WTC11 (cell line): Measurements from ENCODE around the gene TSHZ1.

Source experiments
- CREB1 ChIP-seq: sonication (generic); formaldehyde crosslinking; IDR thresholded peaks from 2 replicates; pipeline ENCODE4 v1.8.0; 2023; ENCODE audit warnings: mild to moderate bottlenecking, missing genetic modification reagents
- CTCF ChIP-seq: fragments of 200-600 bp; IDR thresholded peaks from 2 replicates; pipeline ENCODE4 v1.8.0; 2022; ENCODE audit warnings: antibody characterized with exemption
- JUN ChIP-seq: sonication (generic); formaldehyde crosslinking; IDR thresholded peaks from 2 replicates; pipeline ENCODE4 v1.8.0; 2023; ENCODE audit warnings: mild to moderate bottlenecking, missing genetic modification reagents
- KAT7 ChIP-seq: sonication (generic); formaldehyde crosslinking; IDR thresholded peaks from 2 replicates; pipeline ENCODE4 v1.8.1; 2023; ENCODE audit warnings: missing genetic modification reagents, mild to moderate bottlenecking, borderline replicate concordance
- NFYB ChIP-seq: sonication (generic); formaldehyde crosslinking; conservative IDR thresholded peaks from 2 replicates; pipeline ENCODE4 v1.8.0; 2022; ENCODE audit warnings: low read depth, missing genetic modification reagents
- SP1 ChIP-seq: sonication (generic); formaldehyde crosslinking; conservative IDR thresholded peaks from 2 replicates; pipeline ENCODE4 v1.8.1; 2022; ENCODE audit warnings: missing genetic modification reagents
- ZNF281 ChIP-seq: sonication (generic); formaldehyde crosslinking; IDR thresholded peaks from 2 replicates; pipeline ENCODE4 v1.8.0; 2023; ENCODE audit warnings: mild to moderate bottlenecking, missing genetic modification reagents

DNA sequence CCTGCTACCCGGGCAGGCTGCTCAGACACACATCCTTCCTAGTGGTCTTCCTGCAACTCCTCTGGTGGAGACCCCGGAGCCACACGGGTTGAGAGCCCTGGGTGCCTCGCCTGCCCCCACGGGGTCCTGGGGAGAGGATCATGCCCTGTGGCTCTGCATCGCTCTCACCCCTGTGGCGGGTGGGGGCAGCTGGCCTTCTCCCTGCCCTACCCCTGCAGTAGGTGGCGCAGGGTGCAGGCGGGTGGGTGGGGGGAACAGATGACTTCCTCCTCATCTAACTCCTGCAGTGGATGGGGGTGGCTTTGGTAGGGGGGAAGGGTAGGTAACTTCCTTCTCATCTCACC lies 38.5 kb downstream of the TSHZ1 start:
- TF ChIP-seq ZNF281 (no peak), CREB1 (CRISPR knock-in tag) (no peak), CTCF (no peak), NFYB (CRISPR knock-in tag) (no peak), SP1 (CRISPR knock-in tag) (no peak), KAT7 (CRISPR knock-in tag) (no peak), JUN (CRISPR knock-in tag) (no peak)
